ENCODE data around the gene BPIFA2. TPM values are rescaled to one million over a fixed set of nuclear protein-coding genes. Genes with fewer than 3 reads are reported as not detected.

Gene BPIFA2
- total RNA-seq, 4 donors from 2014 or later: not detected

- Histone ChIP-seq H3K27ac (no peak overlapping the region), H3K9me3 (no peaks in the 10 kb centered on the region), H3K4me3 (no peak overlapping the region), H3K36me3 (no peaks in the 10 kb centered on the region), H3K4me1 (no peaks in the 10 kb centered on the region), H3K27me3 (peaks cover 0 to 2% (median 0%) of the 10 kb centered on the region in 3 donors)
- TF ChIP-seq CTCF (IDR thresholded peaks at IDR 0.05 in 4 of 5, conservative IDR thresholded peaks at IDR 0.05 in 1 of 5): no peak
- no peak for TF ChIP-seq POLR2A (IDR thresholded peaks at IDR 0.05)
- DNase-seq (no peak), ATAC-seq (no peak)
- in situ Hi-C loops (cut with MboI; ENCODE audit: low sequenced_read_pairs in 4 of 4): no loop called here
- intact Hi-C loops (cut with DNase I; ENCODE audit: low total_unique reads): no loop called here
Measured at GRCh38 chr20:33191484-33191883, 23.5 kb downstream of the BPIFA2 start.

- no peak for ATAC-seq
- intact Hi-C loops (cut with DNase I; ENCODE audit: low total_unique reads): no loop called here
- in situ Hi-C loops (cut with MboI; ENCODE audit: low sequenced_read_pairs in 4 of 4): no loop called here
- no peak for TF ChIP-seq CTCF (IDR thresholded peaks at IDR 0.05 in 4 of 5, conservative IDR thresholded peaks at IDR 0.05 in 1 of 5)
- no peak for TF ChIP-seq POLR2A (IDR thresholded peaks at IDR 0.05)
- no peak for DNase-seq
- Histone ChIP-seq H3K36me3 (no peaks in the 10 kb centered on the region), H3K4me3 (no peak overlapping the region), H3K27ac (no peak overlapping the region), H3K9me3 (no peaks in the 10 kb centered on the region), H3K4me1 (no peaks in the 10 kb centered on the region), H3K27me3 (peaks cover 0 to 2% (median 0%) of the 10 kb centered on the region in 3 donors)
Measured at GRCh38 chr20:33191955-33192354, 24.0 kb downstream of the BPIFA2 start.

GRCh38 chr20:33192912-33193501 lies 25.0 kb downstream of the BPIFA2 start:
- no peak for DNase-seq

GRCh38 chr20:33199026-33199425 lies 31.1 kb downstream of the BPIFA2 start:
- in situ Hi-C loops (cut with MboI; ENCODE audit: low sequenced_read_pairs in 4 of 4): no loop called here
- no peaks in the 10 kb centered on the region for H3K4me1 ChIP-seq
- no peaks in the 10 kb centered on the region for H3K27me3 ChIP-seq
- no peaks in the 10 kb centered on the region for H3K9me3 ChIP-seq
- DNase-seq (no peak), ATAC-seq (no peak)
- TF ChIP-seq POLR2A (IDR thresholded peaks at IDR 0.05) (no peak), CTCF (IDR thresholded peaks at IDR 0.05 in 4 of 5, conservative IDR thresholded peaks at IDR 0.05 in 1 of 5) (no peak)
- H3K27ac ChIP-seq: no peak overlapping the region
- no peaks in the 10 kb centered on the region for H3K36me3 ChIP-seq
- intact Hi-C loops (cut with DNase I; ENCODE audit: low total_unique reads): no loop called here
- no peak overlapping the region for H3K4me3 ChIP-seq

More at GRCh38 chr20:33192912-33193501, 25.0 kb downstream of the BPIFA2 start:
- ATAC-seq: no peak
- H3K27me3 ChIP-seq: peaks cover 0 to 2% (median 0%) of the 10 kb centered on the region in 3 donors
- H3K4me3 ChIP-seq: no peak overlapping the region
- no peaks in the 10 kb centered on the region for H3K9me3 ChIP-seq
- no peak overlapping the region for H3K27ac ChIP-seq
- H3K36me3 ChIP-seq: no peaks in the 10 kb centered on the region
- TF ChIP-seq POLR2A (IDR thresholded peaks at IDR 0.05) (no peak), CTCF (IDR thresholded peaks at IDR 0.05 in 4 of 5, conservative IDR thresholded peaks at IDR 0.05 in 1 of 5) (no peak)
- in situ Hi-C loops (cut with MboI; ENCODE audit: low sequenced_read_pairs in 4 of 4) (no loop called here), intact Hi-C loops (cut with DNase I; ENCODE audit: low total_unique reads) (no loop called here)
- H3K4me1 ChIP-seq: no peaks in the 10 kb centered on the region

- Histone ChIP-seq H3K4me1 (no peaks in the 10 kb centered on the region), H3K27ac (no peak overlapping the region), H3K9me3 (no peaks in the 10 kb centered on the region), H3K36me3 (no peaks in the 10 kb centered on the region), H3K27me3 (no peaks in the 10 kb centered on the region), H3K4me3 (no peak overlapping the region)
- TF ChIP-seq POLR2A (IDR thresholded peaks at IDR 0.05) (no peak), CTCF (IDR thresholded peaks at IDR 0.05 in 4 of 5, conservative IDR thresholded peaks at IDR 0.05 in 1 of 5) (no peak)
- no peak for DNase-seq
- no peak for ATAC-seq
- intact Hi-C loops (cut with DNase I; ENCODE audit: low total_unique reads): no loop called here
- in situ Hi-C loops (cut with MboI; ENCODE audit: low sequenced_read_pairs in 4 of 4): loop anchor here in 1 of 4 donors (25.0 kb wide), 1 partner anchor 110 kb away; no protein-coding TSS in a partner anchor
Measured at GRCh38 chr20:33202451-33202850, 34.5 kb downstream of the BPIFA2 start.
